ENCODE results near the gene FLRT1. TPM values are rescaled to one million over a fixed set of nuclear protein-coding genes. Genes with fewer than 3 reads are reported as not detected.

FLRT1 gene
- total RNA-seq, 4 donors from 2014 or later, result not detected

GRCh38 chr11:63998558-63999348, 37.0 kb upstream of the FLRT1 start:
- Histone ChIP-seq H3K4me3 (peak overlapping the region; percentile 46), H3K27ac (peak overlapping the region; percentile 25), H3K4me1 (peaks cover 42% of the 10 kb centered on the region), H3K9me3 (no peaks in the 10 kb centered on the region), H3K27me3 (no peaks in the 10 kb centered on the region), H3K36me3 (peaks cover 40% of the 10 kb centered on the region)
- no peak for DNase-seq (ENCODE audit: low spot score in 2 of 2)
- 57% methylated on average over 17 of the region's 54 CpGs for WGBS
- TF ChIP-seq POLR2AphosphoS5 (IDR thresholded peaks at IDR 0.05) (no peak), EP300 (IDR thresholded peaks at IDR 0.05) (no peak), POLR2A (IDR thresholded peaks at IDR 0.05) (no peak), CTCF (IDR thresholded peaks at IDR 0.05) (no peak)

- 8% methylated on average over 25 of the region's 59 CpGs for WGBS
- Histone ChIP-seq H3K27me3 (no peaks in the 10 kb centered on the region), H3K36me3 (peaks cover 38% of the 10 kb centered on the region), H3K27ac (peak overlapping the region; percentile 25), H3K9me3 (no peaks in the 10 kb centered on the region), H3K4me3 (peak overlapping the region; percentile 46), H3K4me1 (peaks cover 42% of the 10 kb centered on the region)
- TF ChIP-seq POLR2A (IDR thresholded peaks at IDR 0.05) (no peak), POLR2AphosphoS5 (IDR thresholded peaks at IDR 0.05) (no peak), CTCF (IDR thresholded peaks at IDR 0.05) (no peak), EP300 (IDR thresholded peaks at IDR 0.05) (no peak)
- peak; percentile 86 to 88 for DNase-seq (ENCODE audit: low spot score in 2 of 2)
These were observed 36.2 kb upstream of the FLRT1 start for GRCh38 chr11:63999349-64000025.

- no peak for TF ChIP-seq POLR2AphosphoS5 (IDR thresholded peaks at IDR 0.05)
- peak; percentile 77 to 90 for TF ChIP-seq CTCF (IDR thresholded peaks at IDR 0.05)
- no peak for TF ChIP-seq EP300 (IDR thresholded peaks at IDR 0.05)
- WGBS, result 0% methylated on average over 1 of the region's 67 CpGs
- Histone ChIP-seq H3K4me3 (peak overlapping the region; percentile 46), H3K9me3 (no peaks in the 10 kb centered on the region), H3K36me3 (peaks cover 31% of the 10 kb centered on the region), H3K4me1 (peaks cover 42% of the 10 kb centered on the region), H3K27ac (no peak overlapping the region), H3K27me3 (no peaks in the 10 kb centered on the region)
- no peak for DNase-seq (ENCODE audit: low spot score in 2 of 2)
These were observed 35.5 kb upstream of the FLRT1 start for GRCh38 chr11:64000026-64000739.

GRCh38 chr11:64000740-64001483, 34.8 kb upstream of the FLRT1 start:
- no peaks in the 10 kb centered on the region for H3K27me3 ChIP-seq
- no peak overlapping the region for H3K27ac ChIP-seq
- TF ChIP-seq POLR2AphosphoS5 (IDR thresholded peaks at IDR 0.05) (no peak), EP300 (IDR thresholded peaks at IDR 0.05) (no peak), CTCF (IDR thresholded peaks at IDR 0.05) (no peak), POLR2A (IDR thresholded peaks at IDR 0.05) (no peak)
- H3K4me1 ChIP-seq, result peaks cover 42% of the 10 kb centered on the region
- peak overlapping the region; percentile 46 for H3K4me3 ChIP-seq
- no peaks in the 10 kb centered on the region for H3K9me3 ChIP-seq
- DNase-seq (ENCODE audit: low spot score in 2 of 2), result no peak
- H3K36me3 ChIP-seq, result peaks cover 24% of the 10 kb centered on the region
- WGBS, result 28% methylated on average over 3 of the region's 60 CpGs
